K562 (cell line): ENCODE data around the gene ARHGAP23. TPM values are rescaled to one million over a fixed set of nuclear protein-coding genes. Genes with fewer than 3 reads are reported as not detected.

Source experiments
- ATAC-seq: fragments of 200-7000 bp; cut with Tn5 transposase; 3 replicates; pipeline ENCODE4 v1.9.1; 2020; ENCODE audit warnings: moderate library complexity
- BruUV-seq: library from RNA; stranded (reverse); fragments of 400-500 nt; replicated peaks from 2 replicates; lab custom pipeline; 2021; lab: Mats Ljungman, UMichigan
- CTCF ChIA-PET: fragments of 300-600 bp; formaldehyde crosslinking; extraction: SDS; loops from one replicate; lab custom pipeline; 2021; ENCODE audit warnings: low intra/inter-chr PET ratio; lab: Yijun Ruan, JAX
- POLR2A ChIA-PET: fragments of 300-600, 350-650 bp; sonication (Branson Sonifier 250); formaldehyde crosslinking; extraction: SDS; loops from one replicate; lab custom pipeline; 2021; ENCODE audit warnings: antibody characterized with exemption, inconsistent platforms; lab: Yijun Ruan, JAX
- DNase-seq, 4 experiments: peaks; one replicate each; pipeline versions ENCODE4 v3.0.0 to v3.0.0-alpha.2; 2011 to 2018; ENCODE audit warnings: low spot score in 3 of 4, mixed read lengths in 3 of 4; ENCODE audit errors: extremely low read depth in 1 of 4
- FAIRE-seq: peaks from 2 replicates; lab custom pipeline; 2011; peaks lifted over from hg19 to GRCh38; lab: Jason Lieb, UNC
- H2AFZ ChIP-seq: 2 replicates; pipeline ENCODE4 v1.6.0; 2011; ENCODE audit warnings: low read depth, low read length, control low read depth, inconsistent platforms
- H3K27ac ChIP-seq: fragments of 200-600 bp; 3 replicates; pipeline ENCODE4 v1.8.0; 2011; ENCODE audit warnings: low read depth, mild to moderate bottlenecking, control low read depth, inconsistent platforms, low read length, moderate library complexity, mixed read lengths; ENCODE audit errors: extremely low read depth
- H3K27me3 ChIP-seq, 2 experiments: fragments of 300-600 bp in 1 of 2; 2 replicates in 1 of 2; 3 replicates in 1 of 2; pipeline versions ENCODE4 v1.6.0 to v1.8.0; 2011; ENCODE audit warnings: inconsistent platforms in 2 of 2, low read length in 2 of 2, mild to moderate bottlenecking in 1 of 2, mixed read lengths in 1 of 2, moderate library complexity in 1 of 2; ENCODE audit not compliant: control insufficient read depth in 2 of 2, insufficient read depth in 2 of 2
- H3K36me3 ChIP-seq: fragments of 300-600 bp; 3 replicates; pipeline ENCODE4 v1.8.0; 2011; ENCODE audit warnings: mild to moderate bottlenecking, low read length, inconsistent platforms; ENCODE audit not compliant: control insufficient read depth, insufficient read depth
- H3K4me1 ChIP-seq, 2 experiments: fragments of 200-600 bp in 1 of 2; replicated peaks in 1 of 2; 2 replicates in 1 of 2; 3 replicates in 1 of 2; pipeline versions ENCODE4 v1.5.1 to v1.8.0; 2011; ENCODE audit warnings: inconsistent platforms in 2 of 2, low read length in 2 of 2, mild to moderate bottlenecking in 1 of 2, mixed read lengths in 1 of 2, moderate library complexity in 1 of 2; ENCODE audit not compliant: control insufficient read depth in 2 of 2, insufficient read depth in 2 of 2
- H3K4me2 ChIP-seq: 2 replicates; pipeline ENCODE4 v1.6.1; 2011; ENCODE audit warnings: low read length, control low read depth, inconsistent platforms, mixed read lengths; ENCODE audit not compliant: insufficient read depth
- H3K4me3 ChIP-seq: fragments of 200-600 bp; sonication (generic), shearing (Covaris generic); 2 replicates; pipeline ENCODE4 v1.5.1; 2016; ENCODE audit warnings: control low read depth, inconsistent platforms
- H3K79me2 ChIP-seq: fragments of 200-600 bp; 3 replicates; pipeline ENCODE4 v1.8.0; 2011; ENCODE audit warnings: low read length, inconsistent platforms; ENCODE audit not compliant: control insufficient read depth, insufficient read depth
- H3K9ac ChIP-seq, 2 experiments: 2 replicates each; pipeline versions ENCODE4 v1.6.0 to v1.6.1; 2011; ENCODE audit warnings: low read depth in 2 of 2, low read length in 2 of 2, control low read depth in 1 of 2, inconsistent platforms in 1 of 2, mild to moderate bottlenecking in 1 of 2, mixed read lengths in 1 of 2; ENCODE audit not compliant: insufficient read depth in 1 of 2
- H3K9me1 ChIP-seq: one replicate; pipeline ENCODE4 v1.6.0; 2011; ENCODE audit warnings: inconsistent platforms, mild to moderate bottlenecking, low read length, moderate library complexity; ENCODE audit not compliant: control insufficient read depth, insufficient read depth
- H3K9me3 ChIP-seq: replicated peaks from 2 replicates; pipeline ENCODE4 v1.5.1; 2011; ENCODE audit warnings: low read depth, low read length, inconsistent platforms; ENCODE audit not compliant: control insufficient read depth, insufficient read depth
- H4K20me1 ChIP-seq: replicated peaks from 2 replicates; pipeline ENCODE4 v1.6.1; 2011; ENCODE audit warnings: low read length, inconsistent platforms, mixed read lengths; ENCODE audit not compliant: control insufficient read depth, insufficient read depth
- NFIC ChIP-seq: fragments of 450-650 bp; IDR thresholded peaks from 2 replicates; pipeline ENCODE4 v1.6.1; 2017; ENCODE audit warnings: mild to moderate bottlenecking, inconsistent platforms
- ZNF146 ChIP-seq: IDR thresholded peaks from one replicate; pipeline ENCODE4 v1.6.1; 2018; ENCODE audit warnings: missing compliant biosample characterization; ENCODE audit not compliant: unreplicated experiment
- ZNF224 ChIP-seq: sonication (generic); formaldehyde crosslinking; IDR thresholded peaks from 2 replicates; pipeline ENCODE4 v1.8.0; 2022; ENCODE audit warnings: mild to moderate bottlenecking, missing genetic modification reagents
- ZNF449 ChIP-seq: fragments of 250-450 bp; sonication (Bioruptor Pico); IDR thresholded peaks from 2 replicates; pipeline ENCODE4 v1.8.0; 2022; ENCODE audit warnings: moderate library complexity, mild to moderate bottlenecking, inconsistent platforms
- WGBS: fragments of 100-300 bp; shearing (Covaris generic); methylation state at CpG from one replicate; pipeline ENCODE4 v1.1.6; 2016; ENCODE audit warnings: low coverage, mixed read lengths; ENCODE audit not compliant: insufficient coverage; ENCODE audit errors: missing lambda C conversion rate; 5-methylcytosine and 5-hydroxymethylcytosine counted together
- in situ Hi-C: fragments of 300-500 bp; cut with MboI; formaldehyde crosslinking; loops from 4 replicates; pipeline ENCODE4 v1.15.0; 2018; ENCODE audit warnings: inconsistent platforms, mixed read lengths
- intact Hi-C: fragments of 100-400 bp; cut with micrococcal nuclease; formaldehyde crosslinking; loops from 2 replicates; pipeline ENCODE4 v1.14.2; 2022
- polyA plus RNA-seq, 8 experiments: library from polyadenylated mRNA; depleted of rRNA in 4 of 8; stranded (reverse) in 5 of 8; unstranded in 3 of 8; fragments of >200 nt; fragmentation: Nextera tagmentation in 2 of 8; fragmentation: Illumina TruSeq in 1 of 8; extraction: Ambion mirVana in 2 of 8; extraction: Trizol in 1 of 8; gene quantifications; 2 replicates each; pipeline versions ENCODE4 v1.2.1 to v1.2.3, GENCODE V29; 2011 to 2014; ENCODE audit warnings: inconsistent platforms in 1 of 8, missing spikeins in 1 of 8
- total RNA-seq, 7 experiments: library from RNA; depleted of rRNA in 6 of 7; stranded (reverse); fragments of >200 nt in 6 of 7; fragmentation: Illumina TruSeq in 2 of 7; extraction: Trizol in 2 of 7; gene quantifications; 2 replicates each; pipeline versions ENCODE4 v1.2.1 to v1.2.3, GENCODE V29; 2011 to 2021; ENCODE audit warnings: low replicate concordance in 1 of 7
- TF ChIP-seq, protein P1 (sequence below), 2 experiments: IDR thresholded peaks in 1 of 2; conservative IDR thresholded peaks in 1 of 2; 2 replicates each; pipeline ENCODE4 v1.6.1; 2016; ENCODE audit warnings: low read depth in 2 of 2, mild to moderate bottlenecking in 1 of 2, missing compliant biosample characterization in 1 of 2, missing genetic modification characterization in 1 of 2, moderate library complexity in 1 of 2

Gene ARHGAP23
- total and polyA plus RNA-seq, 9 of the 15 experiments (the other 6 are each of a cell fraction or from before 2014, with no cell fraction given), result 0.01 to 2.7 (median 0.70) TPM

DNA sequence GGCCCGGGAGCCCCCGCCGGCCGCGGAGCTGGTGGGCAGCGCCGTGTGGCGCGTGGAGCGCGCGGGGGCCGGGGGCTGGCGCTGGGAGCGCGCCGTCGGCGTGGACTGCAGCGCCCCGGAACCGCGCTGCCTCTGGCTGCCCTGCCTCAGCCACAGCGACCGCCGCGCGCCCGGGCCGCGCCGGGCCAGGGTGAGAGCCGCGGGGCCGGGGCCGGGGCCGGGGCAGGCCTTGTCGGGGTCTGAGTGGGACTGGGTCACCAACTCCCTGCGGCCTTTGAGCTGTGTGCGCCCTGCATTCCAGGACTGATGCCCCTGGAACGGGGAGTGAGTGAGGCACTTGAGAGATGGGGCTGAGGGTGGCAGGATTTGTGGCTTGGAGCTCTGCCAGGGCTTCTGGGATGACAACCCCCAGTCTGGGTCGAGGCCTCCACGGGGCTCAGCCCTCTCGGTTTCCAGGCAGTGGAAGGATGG lies 25.7 kb downstream of the ARHGAP23 start:
- no peak for FAIRE-seq
- no peaks in the 10 kb centered on the region for H3K9me1 ChIP-seq
- H3K4me1 ChIP-seq, result peaks cover 6 to 20% of the 10 kb centered on the region in 2 experiments; a peak in 4 of 5 replicates
- H3K4me2 ChIP-seq, result no peak overlapping the region
- no peak overlapping the region for H3K27ac ChIP-seq
- no peaks in the 10 kb centered on the region for H3K79me2 ChIP-seq
- peak in 1 of 4 experiments; percentile 31 for DNase-seq
- H3K9me3 ChIP-seq, result no peaks in the 10 kb centered on the region
- peaks cover 14% of the 10 kb centered on the region; the same call in 1 of the 2 replicates for H4K20me1 ChIP-seq
- intact Hi-C loops (no loop called here), in situ Hi-C loops (no loop called here)
- H3K4me3 ChIP-seq, result no peak overlapping the region
- H2AFZ ChIP-seq, result no peak overlapping the region
- peaks cover 13 to 76% of the 10 kb centered on the region in 2 experiments for H3K27me3 ChIP-seq
- BruUV-seq, result no TSS peak
- no peak for TF ChIP-seq ZNF146
- no peak for TF ChIP-seq ZNF449
- TF ChIP-seq NFIC, result peak; percentile 27; the same call in 1 of the 2 replicates
- TF ChIP-seq, protein P1, sequence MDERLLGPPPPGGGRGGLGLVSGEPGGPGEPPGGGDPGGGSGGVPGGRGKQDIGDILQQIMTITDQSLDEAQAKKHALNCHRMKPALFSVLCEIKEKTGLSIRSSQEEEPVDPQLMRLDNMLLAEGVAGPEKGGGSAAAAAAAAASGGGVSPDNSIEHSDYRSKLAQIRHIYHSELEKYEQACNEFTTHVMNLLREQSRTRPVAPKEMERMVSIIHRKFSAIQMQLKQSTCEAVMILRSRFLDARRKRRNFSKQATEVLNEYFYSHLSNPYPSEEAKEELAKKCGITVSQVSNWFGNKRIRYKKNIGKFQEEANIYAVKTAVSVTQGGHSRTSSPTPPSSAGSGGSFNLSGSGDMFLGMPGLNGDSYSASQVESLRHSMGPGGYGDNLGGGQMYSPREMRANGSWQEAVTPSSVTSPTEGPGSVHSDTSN (CRISPR knock-in tag; IDR thresholded peaks at IDR 0.05; ENCODE audit: low read depth), result no peak
- TF ChIP-seq, protein P1 (tag; conservative IDR thresholded peaks at IDR 0.05; ENCODE audit: low read depth), result no peak
- no peak for TF ChIP-seq ZNF224 (CRISPR knock-in tag)
- ChIA-PET POLR2A (no interaction called here), CTCF (no interaction called here)
- no peak for ATAC-seq
- WGBS, result 17% methylated on average over 9 of the region's 44 CpGs
- H3K36me3 ChIP-seq, result no peaks in the 10 kb centered on the region
- no peak overlapping the region for H3K9ac ChIP-seq
